BLaER1 treated with 17β-estradiol and CSF1 and Interleukin-3, amounts not matched to agents 10 nM and 100 nM (cell line): ENCODE data around the gene TACR1.

Source experiments
- H3K27ac ChIP-seq, 11 experiments: shearing (Covaris generic); formaldehyde crosslinking; 2 replicates each; pipeline ENCODE4 v1.8.1; 2022
- H3K27me3 ChIP-seq, 11 experiments: shearing (Covaris generic); formaldehyde crosslinking; 2 replicates each; pipeline ENCODE4 v1.8.1; 2022
- H3K36me3 ChIP-seq, 11 experiments: shearing (Covaris generic); formaldehyde crosslinking; 2 replicates each; pipeline ENCODE4 v1.8.1; 2022
- H3K4me1 ChIP-seq, 10 experiments: shearing (Covaris generic); formaldehyde crosslinking; 2 replicates each; pipeline ENCODE4 v1.8.1; 2022
- H3K4me2 ChIP-seq, 11 experiments: shearing (Covaris generic); formaldehyde crosslinking; 2 replicates each; pipeline ENCODE4 v1.8.1; 2022
- H3K4me3 ChIP-seq, 10 experiments: shearing (Covaris generic); formaldehyde crosslinking; 2 replicates each; pipeline ENCODE4 v1.8.1; 2022
- H3K9ac ChIP-seq, 11 experiments: shearing (Covaris generic); formaldehyde crosslinking; 2 replicates each; pipeline ENCODE4 v1.8.1; 2022
- H3K9me3 ChIP-seq, 11 experiments: shearing (Covaris generic); formaldehyde crosslinking; replicated peaks in 1 of 11; 2 replicates each; pipeline ENCODE4 v1.8.1; 2022
- H4K20me1 ChIP-seq, 11 experiments: shearing (Covaris generic); formaldehyde crosslinking; 2 replicates each; pipeline ENCODE4 v1.8.1; 2022
- Cebpa-rat ChIP-seq, 11 experiments: shearing (Covaris generic); IDR thresholded peaks; 2 replicates each; pipeline ENCODE4 v1.8.1; 2022

Gene TACR1

DNA sequence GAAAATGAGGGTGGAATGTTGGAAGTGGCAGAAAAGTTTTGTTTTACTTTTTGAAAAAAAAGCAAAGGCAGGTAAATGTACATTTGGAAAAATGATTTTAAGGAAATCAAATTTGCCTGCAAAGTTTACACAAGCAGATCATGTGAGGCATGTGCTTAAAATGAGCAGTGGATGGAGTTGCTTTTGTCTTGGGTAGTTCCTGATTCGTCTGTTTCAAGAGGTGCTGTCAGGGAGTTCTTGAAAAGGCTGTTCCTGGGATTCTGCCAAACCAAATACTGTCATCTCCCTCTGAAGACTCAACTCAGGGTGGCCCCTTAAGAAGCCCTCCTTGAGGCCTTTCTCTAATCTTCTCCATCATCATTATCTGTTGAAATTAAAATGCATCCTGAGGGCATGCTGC, 59.0 kb downstream of the TACR1 start:
- TF ChIP-seq Cebpa-rat (IDR thresholded peaks at IDR 0.05), result no peak
- no peaks in the 10 kb centered on the region for H3K36me3 ChIP-seq
- no peak overlapping the region for H3K4me2 ChIP-seq
- no peak overlapping the region for H3K4me3 ChIP-seq
- no peaks in the 10 kb centered on the region for H3K9me3 ChIP-seq
- H4K20me1 ChIP-seq, result no peaks in the 10 kb centered on the region
- H3K9ac ChIP-seq, result no peak overlapping the region
- no peaks in the 10 kb centered on the region for H3K27me3 ChIP-seq
- no peak overlapping the region for H3K27ac ChIP-seq
- no peaks in the 10 kb centered on the region for H3K4me1 ChIP-seq

GRCh38 chr2:75139171-75139570, 60.1 kb downstream of the TACR1 start:
- H3K4me1 ChIP-seq, result no peaks in the 10 kb centered on the region
- H3K9ac ChIP-seq, result no peak overlapping the region
- no peak overlapping the region for H3K4me2 ChIP-seq
- H4K20me1 ChIP-seq, result no peaks in the 10 kb centered on the region
- TF ChIP-seq Cebpa-rat (IDR thresholded peaks at IDR 0.05), result no peak
- H3K27ac ChIP-seq, result no peak overlapping the region
- H3K4me3 ChIP-seq, result no peak overlapping the region
- H3K9me3 ChIP-seq, result no peaks in the 10 kb centered on the region
- H3K36me3 ChIP-seq, result no peaks in the 10 kb centered on the region
- no peaks in the 10 kb centered on the region for H3K27me3 ChIP-seq

DNA sequence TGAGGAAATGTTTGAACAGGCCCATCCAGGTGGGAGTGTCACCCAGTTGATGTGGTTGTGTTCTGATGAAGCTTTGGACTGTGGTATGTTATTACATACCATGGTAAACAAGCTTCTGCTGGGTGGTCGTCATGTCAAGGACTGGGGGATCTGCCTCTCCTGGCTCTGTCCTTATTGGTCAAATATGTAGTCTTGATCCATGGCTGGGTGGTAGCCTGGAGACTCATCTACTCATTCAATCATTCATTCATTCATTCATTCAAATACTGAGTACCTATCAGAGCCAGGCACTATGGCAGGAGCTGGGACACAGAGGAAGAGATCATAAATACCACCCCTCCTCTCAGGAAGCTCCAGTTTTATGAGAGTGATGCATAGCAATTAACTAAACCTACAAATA, 60.8 kb downstream of the TACR1 start:
- Histone ChIP-seq H3K27me3 (no peaks in the 10 kb centered on the region), H3K27ac (no peak overlapping the region), H3K36me3 (no peaks in the 10 kb centered on the region), H3K4me2 (no peak overlapping the region), H3K9me3 (no peaks in the 10 kb centered on the region), H4K20me1 (no peaks in the 10 kb centered on the region), H3K9ac (no peak overlapping the region), H3K4me1 (no peaks in the 10 kb centered on the region), H3K4me3 (no peak overlapping the region)
- no peak for TF ChIP-seq Cebpa-rat (IDR thresholded peaks at IDR 0.05)

DNA sequence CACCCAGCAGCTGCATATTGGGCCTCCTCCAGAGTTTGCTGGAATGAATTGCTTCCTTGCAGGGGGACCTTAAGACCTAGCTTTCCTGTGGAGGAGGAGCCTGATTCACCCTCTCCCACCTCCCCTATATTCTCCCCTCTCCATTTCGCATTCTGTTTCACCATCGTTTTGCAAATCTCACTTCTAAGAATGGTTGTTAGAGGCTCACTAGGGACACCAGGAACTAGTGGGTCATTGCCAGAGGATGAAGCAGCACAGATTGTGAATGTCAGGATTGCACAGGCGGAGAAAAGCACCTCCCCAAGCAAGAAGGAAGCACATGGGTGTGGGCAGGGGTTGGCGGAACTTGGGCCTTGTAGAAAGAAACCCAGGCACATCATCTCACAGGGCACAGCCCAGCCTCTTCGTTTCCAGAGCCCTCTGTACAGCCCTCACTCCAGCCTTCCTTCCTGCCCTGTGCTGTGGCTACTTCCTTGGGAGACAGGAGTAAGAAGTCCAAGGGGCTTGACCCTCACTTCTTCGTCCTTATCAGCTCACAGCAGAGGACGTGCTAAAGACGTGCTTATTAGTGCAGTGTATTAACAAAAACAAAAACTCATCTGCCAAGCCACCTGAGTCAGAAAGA, 63.4 kb downstream of the TACR1 start:
- H3K9me3 ChIP-seq, result no peaks in the 10 kb centered on the region
- no peak overlapping the region for H3K4me3 ChIP-seq
- no peak overlapping the region for H3K4me2 ChIP-seq
- H3K9ac ChIP-seq, result no peak overlapping the region
- H3K36me3 ChIP-seq, result no peaks in the 10 kb centered on the region
- H3K27me3 ChIP-seq, result no peaks in the 10 kb centered on the region
- no peaks in the 10 kb centered on the region for H4K20me1 ChIP-seq
- TF ChIP-seq Cebpa-rat (IDR thresholded peaks at IDR 0.05), result no peak
- H3K27ac ChIP-seq, result no peak overlapping the region
- no peaks in the 10 kb centered on the region for H3K4me1 ChIP-seq

GRCh38 chr2:75134860-75135259, 64.5 kb downstream of the TACR1 start:
- Histone ChIP-seq H4K20me1 (no peaks in the 10 kb centered on the region), H3K9me3 (no peaks in the 10 kb centered on the region), H3K4me1 (no peaks in the 10 kb centered on the region), H3K27me3 (no peaks in the 10 kb centered on the region), H3K36me3 (no peaks in the 10 kb centered on the region), H3K4me3 (no peak overlapping the region), H3K4me2 (no peak overlapping the region), H3K27ac (no peak overlapping the region), H3K9ac (no peak overlapping the region)
- no peak for TF ChIP-seq Cebpa-rat (IDR thresholded peaks at IDR 0.05)

- Histone ChIP-seq H3K4me2 (no peak overlapping the region), H3K27me3 (no peaks in the 10 kb centered on the region), H3K9me3 (no peaks in the 10 kb centered on the region), H3K9ac (no peak overlapping the region), H3K27ac (no peak overlapping the region), H3K36me3 (no peaks in the 10 kb centered on the region), H4K20me1 (no peaks in the 10 kb centered on the region), H3K4me3 (no peak overlapping the region), H3K4me1 (no peaks in the 10 kb centered on the region)
- no peak for TF ChIP-seq Cebpa-rat (IDR thresholded peaks at IDR 0.05)
Measured at GRCh38 chr2:75133621-75134570, 65.4 kb downstream of the TACR1 start.

DNA sequence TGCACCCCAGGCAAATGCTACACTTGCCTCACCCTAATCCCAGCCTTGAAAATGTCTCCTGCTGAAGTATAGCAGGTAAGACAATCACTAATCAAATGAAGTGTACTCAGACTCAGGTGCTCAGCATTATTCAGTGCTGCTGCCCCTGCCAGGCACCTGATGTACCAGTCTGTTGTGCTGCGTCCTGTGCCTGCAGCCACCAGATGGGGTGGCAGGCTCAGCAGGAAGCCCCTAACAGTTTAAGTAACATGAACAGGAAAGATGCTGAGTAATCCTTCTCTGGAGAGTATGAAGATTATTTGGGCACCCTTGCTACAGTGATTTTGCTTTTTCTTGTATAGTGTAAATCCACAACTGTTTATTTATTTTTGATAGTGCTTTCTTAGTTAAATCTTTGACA, 69.1 kb downstream of the TACR1 start:
- no peaks in the 10 kb centered on the region for H3K27me3 ChIP-seq
- no peak overlapping the region for H3K9ac ChIP-seq
- 0 out of 22 replicates have a peak, but pooled peaks cover 0 to 6% (median 0%) of the 10 kb centered on the region in 11 experiments for H3K9me3 ChIP-seq
- H4K20me1 ChIP-seq, result no peaks in the 10 kb centered on the region
- H3K27ac ChIP-seq, result no peak overlapping the region
- TF ChIP-seq Cebpa-rat (IDR thresholded peaks at IDR 0.05), result no peak
- H3K36me3 ChIP-seq, result no peaks in the 10 kb centered on the region
- no peak overlapping the region for H3K4me2 ChIP-seq
- H3K4me3 ChIP-seq, result no peak overlapping the region
- no peaks in the 10 kb centered on the region for H3K4me1 ChIP-seq

DNA sequence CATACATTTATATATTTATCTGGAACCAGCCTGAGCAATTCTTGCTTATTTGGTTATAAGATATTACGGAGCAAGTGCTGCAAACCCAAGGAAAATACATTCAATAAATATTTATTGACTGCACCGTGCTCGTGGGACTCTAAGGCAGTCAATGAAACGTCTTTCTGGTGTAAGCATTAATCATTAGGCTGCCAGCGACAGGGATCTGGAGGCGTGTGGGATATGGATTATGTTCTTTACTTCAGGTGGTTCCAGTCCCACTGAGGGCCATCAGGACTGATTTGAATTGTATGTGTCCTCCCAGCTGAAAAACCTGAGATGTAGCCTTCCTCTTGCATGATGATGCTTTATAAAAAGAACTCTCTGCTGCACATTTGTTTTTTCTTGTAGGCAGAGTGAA, 75.4 kb downstream of the TACR1 start:
- H4K20me1 ChIP-seq, result no peaks in the 10 kb centered on the region
- 0 out of 22 replicates have a peak, but pooled peaks cover 0 to 6% (median 0%) of the 10 kb centered on the region in 11 experiments for H3K9me3 ChIP-seq
- H3K36me3 ChIP-seq, result no peaks in the 10 kb centered on the region
- no peak overlapping the region for H3K4me3 ChIP-seq
- no peaks in the 10 kb centered on the region for H3K27me3 ChIP-seq
- H3K4me1 ChIP-seq, result peaks cover 0 to 8% (median 0%) of the 10 kb centered on the region in 10 experiments; a peak in 4 of 20 replicates
- H3K4me2 ChIP-seq, result no peak overlapping the region
- TF ChIP-seq Cebpa-rat (IDR thresholded peaks at IDR 0.05), result no peak
- H3K27ac ChIP-seq, result no peak overlapping the region
- no peak overlapping the region for H3K9ac ChIP-seq

DNA sequence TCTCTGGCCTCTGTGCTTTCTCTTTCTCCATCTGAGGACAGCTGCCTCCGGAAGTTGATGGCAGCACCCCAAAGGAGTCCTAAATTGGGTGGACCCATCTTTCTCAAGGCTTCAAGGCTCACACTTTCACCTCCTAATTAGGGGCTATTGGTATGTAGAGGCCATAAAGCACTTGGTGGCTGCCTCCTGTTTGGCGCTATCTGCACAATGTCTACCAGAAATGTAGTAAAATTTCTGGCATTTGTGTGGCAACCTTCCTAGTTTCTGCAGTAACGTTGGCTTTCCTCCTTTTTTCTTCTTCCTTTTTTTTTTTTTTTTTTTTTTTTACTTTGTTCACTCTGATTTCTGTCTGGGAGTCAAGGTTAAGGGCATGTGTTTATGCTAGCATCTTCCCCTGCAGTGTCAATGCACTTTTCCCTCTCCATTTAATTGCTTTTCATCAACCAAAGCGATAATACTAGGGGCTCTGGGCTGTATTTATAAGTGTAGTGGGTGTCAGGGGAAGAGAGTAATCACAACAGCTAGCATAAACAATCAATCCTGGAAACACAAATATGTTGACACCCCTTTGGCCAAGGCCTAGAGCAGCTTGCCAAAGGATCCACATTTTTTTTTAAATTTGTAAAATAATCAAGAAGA, 86.0 kb downstream of the TACR1 start:
- no peak for TF ChIP-seq Cebpa-rat (IDR thresholded peaks at IDR 0.05)
- Histone ChIP-seq H3K27ac (no peak overlapping the region), H3K27me3 (no peaks in the 10 kb centered on the region), H3K4me3 (no peak overlapping the region), H3K4me2 (no peak overlapping the region), H4K20me1 (no peaks in the 10 kb centered on the region), H3K36me3 (no peaks in the 10 kb centered on the region), H3K9ac (no peak overlapping the region), H3K4me1 (no peaks in the 10 kb centered on the region), H3K9me3 (no peaks in the 10 kb centered on the region)
